ENCODE measurements around the gene CCDC69. TPM values are rescaled to one million over a fixed set of nuclear protein-coding genes. Genes with fewer than 3 reads are reported as not detected.
A peak's percentile ranks its signal among the peaks of the same experiment; 100 is the strongest.
"Not testable (repeated sequence)": the region's sequence is repeated elsewhere in the genome, so short reads cannot be mapped to it uniquely, and the experiment has no call there.

Gene CCDC69
- total RNA-seq, 3 donors from 2014 or later: 8.8 to 190 (median 23.4) TPM

DNA sequence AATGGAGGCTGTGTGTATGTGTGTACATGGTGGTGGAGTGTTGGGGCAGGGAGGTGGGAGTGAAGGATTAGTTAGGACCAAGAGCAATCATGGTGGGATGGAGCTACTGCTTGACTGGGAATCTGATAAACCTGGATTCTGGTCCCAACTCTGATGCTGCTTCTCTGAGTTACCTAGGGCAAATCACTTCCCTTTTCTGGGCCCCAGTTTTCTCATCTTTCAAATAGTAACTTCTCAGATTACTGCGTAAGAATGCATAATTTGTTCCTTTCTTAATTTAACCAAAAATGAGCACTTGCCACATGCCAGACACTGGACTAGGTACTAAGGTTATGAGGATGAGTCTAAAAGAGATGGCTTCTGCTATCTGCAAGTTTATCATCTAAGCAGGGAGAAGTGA lies 45.5 kb downstream of the CCDC69 start:
- ATAC-seq (no peak), DNase-seq (no peak)
- H3K9me3 ChIP-seq: no peaks in the 10 kb centered on the region
- no peak overlapping the region for H3K4me3 ChIP-seq
- H3K4me1 ChIP-seq (ENCODE audit: low read depth): no peaks in the 10 kb centered on the region
- no peaks in the 10 kb centered on the region for H3K36me3 ChIP-seq (ENCODE audit: low read depth)
- intact Hi-C loops (cut with DNase I, micrococcal nuclease): no loop called here
- TF ChIP-seq, protein P1, sequence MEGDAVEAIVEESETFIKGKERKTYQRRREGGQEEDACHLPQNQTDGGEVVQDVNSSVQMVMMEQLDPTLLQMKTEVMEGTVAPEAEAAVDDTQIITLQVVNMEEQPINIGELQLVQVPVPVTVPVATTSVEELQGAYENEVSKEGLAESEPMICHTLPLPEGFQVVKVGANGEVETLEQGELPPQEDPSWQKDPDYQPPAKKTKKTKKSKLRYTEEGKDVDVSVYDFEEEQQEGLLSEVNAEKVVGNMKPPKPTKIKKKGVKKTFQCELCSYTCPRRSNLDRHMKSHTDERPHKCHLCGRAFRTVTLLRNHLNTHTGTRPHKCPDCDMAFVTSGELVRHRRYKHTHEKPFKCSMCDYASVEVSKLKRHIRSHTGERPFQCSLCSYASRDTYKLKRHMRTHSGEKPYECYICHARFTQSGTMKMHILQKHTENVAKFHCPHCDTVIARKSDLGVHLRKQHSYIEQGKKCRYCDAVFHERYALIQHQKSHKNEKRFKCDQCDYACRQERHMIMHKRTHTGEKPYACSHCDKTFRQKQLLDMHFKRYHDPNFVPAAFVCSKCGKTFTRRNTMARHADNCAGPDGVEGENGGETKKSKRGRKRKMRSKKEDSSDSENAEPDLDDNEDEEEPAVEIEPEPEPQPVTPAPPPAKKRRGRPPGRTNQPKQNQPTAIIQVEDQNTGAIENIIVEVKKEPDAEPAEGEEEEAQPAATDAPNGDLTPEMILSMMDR (IDR thresholded peaks at IDR 0.05): no peak

DNA sequence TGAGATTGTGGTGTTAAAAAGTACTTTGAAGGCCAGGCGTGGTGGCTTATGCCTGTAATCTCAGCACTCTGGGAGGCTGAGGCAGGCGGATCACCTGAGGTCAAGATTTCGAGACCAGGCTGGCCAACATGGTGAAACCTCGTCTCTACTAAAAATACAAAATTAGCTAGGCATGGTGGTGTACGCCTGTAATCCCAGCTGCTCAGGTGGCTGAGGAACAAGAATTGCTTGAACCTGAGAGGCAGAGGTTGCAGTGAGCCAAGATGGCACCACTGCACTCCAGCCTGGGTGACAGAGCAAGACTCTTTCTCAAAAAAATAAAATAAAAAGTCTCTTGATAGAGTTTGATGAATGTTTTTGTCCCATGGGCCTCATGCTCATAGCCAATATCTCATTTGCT lies 47.6 kb downstream of the CCDC69 start:
- H3K36me3 ChIP-seq (ENCODE audit: low read depth); H3K4me3 ChIP-seq; ATAC-seq; intact Hi-C loops (cut with DNase I, micrococcal nuclease); H3K9me3 ChIP-seq; H3K4me1 ChIP-seq (ENCODE audit: low read depth); DNase-seq: not testable (repeated sequence)

DNA sequence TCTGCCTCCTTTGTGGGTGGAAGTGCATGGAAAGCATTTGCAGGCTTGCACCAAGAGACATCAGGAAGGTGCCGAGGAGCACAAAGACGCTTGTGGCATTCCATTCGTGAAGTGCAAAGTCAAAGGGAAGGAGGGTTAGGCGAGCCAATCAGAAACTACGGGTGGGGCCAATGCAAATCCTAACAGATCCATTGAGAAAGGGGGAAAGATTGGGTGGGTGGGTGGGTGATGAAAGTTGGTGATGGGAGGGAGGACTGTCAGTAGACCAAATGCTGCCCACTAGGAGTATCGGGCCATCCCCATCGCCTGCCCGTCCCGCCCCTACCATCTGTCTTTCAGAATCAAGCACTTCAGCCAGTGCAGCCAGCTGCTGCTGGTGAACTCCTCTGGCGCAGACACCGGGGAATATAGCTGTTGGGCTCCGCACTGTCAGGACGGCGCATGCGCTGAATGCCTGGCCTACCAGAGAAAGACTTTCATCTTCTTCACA lies 49.2 kb downstream of the CCDC69 start:
- intact Hi-C loops (cut with DNase I, micrococcal nuclease): no loop called here
- Histone ChIP-seq H3K4me1 (ENCODE audit: low read depth) (no peaks in the 10 kb centered on the region), H3K4me3 (no peak overlapping the region), H3K9me3 (no peaks in the 10 kb centered on the region), H3K36me3 (ENCODE audit: low read depth) (no peaks in the 10 kb centered on the region)
- peak; percentile 14 for ATAC-seq
- TF ChIP-seq, protein P1 (IDR thresholded peaks at IDR 0.05): no peak
- no peak for DNase-seq

DNA sequence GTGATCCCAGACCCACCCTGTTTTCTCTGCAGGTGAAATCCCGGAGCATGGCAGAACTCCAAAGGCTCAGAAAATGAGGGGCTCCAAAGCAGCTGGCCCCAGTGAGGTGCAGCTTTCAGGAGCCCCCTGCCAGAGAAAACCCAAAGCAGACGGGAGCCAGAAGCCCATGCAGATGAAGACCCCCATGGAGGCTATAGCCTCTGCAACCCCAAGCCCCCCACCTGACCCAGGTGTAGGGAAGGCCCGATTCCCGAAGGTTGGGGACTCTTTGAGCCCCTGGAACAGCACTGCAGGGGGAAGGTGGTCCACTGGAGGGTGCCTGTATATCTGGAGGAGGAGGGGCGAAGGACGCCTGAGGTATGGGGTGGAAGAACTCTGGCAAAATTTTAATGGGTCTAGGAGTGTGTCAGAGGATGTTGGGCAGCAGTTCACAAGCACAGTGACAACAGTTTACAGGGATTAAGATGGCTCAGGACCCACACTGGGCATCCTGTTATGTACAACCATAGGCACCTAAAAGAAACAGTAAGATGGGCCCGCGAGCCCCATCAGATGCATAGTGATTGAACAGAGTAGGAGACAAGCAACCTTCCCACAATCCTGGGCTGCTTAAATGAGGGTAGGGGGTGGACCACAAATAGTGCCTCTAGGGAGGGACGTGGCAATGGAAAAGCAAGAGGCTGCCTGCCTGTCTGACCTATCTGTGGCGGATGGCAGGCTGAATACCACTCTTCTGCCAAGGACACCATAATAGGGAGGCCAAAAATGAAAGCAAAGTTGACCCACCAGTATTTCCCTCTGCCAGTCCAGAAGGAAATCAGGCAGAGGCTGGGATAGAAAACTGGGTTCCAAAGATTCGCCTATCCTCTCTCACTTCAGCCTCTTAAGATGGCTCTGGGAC lies 49.9 kb downstream of the CCDC69 start:
- intact Hi-C loops (cut with DNase I, micrococcal nuclease): no loop called here
- TF ChIP-seq, protein P1 (IDR thresholded peaks at IDR 0.05): no peak
- DNase-seq (no peak), ATAC-seq (no peak)
- Histone ChIP-seq H3K36me3 (ENCODE audit: low read depth) (no peaks in the 10 kb centered on the region), H3K4me1 (ENCODE audit: low read depth) (no peaks in the 10 kb centered on the region), H3K9me3 (no peaks in the 10 kb centered on the region), H3K4me3 (no peak overlapping the region)

DNA sequence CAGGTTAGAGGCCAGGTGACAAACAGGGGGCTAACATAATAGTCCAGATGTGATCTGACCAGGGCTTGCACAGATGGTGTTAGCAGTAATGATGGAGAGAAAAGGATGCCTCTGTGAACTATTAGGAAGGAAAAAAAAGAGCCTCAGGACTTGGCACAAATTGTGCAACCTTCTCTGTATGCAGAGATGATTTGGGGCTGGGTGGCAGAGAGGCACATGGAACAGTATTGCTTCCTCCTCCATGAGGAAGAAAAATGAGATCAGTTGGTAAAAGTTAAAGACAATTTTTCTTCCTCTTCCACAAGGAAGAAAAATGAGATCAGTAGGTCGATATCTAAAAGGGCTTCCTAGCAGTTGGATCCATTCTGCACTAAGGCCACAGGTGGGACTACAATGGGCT lies 52.4 kb downstream of the CCDC69 start:
- no peak for DNase-seq
- no peaks in the 10 kb centered on the region for H3K9me3 ChIP-seq
- no peaks in the 10 kb centered on the region for H3K4me1 ChIP-seq (ENCODE audit: low read depth)
- TF ChIP-seq, protein P1 (IDR thresholded peaks at IDR 0.05): no peak
- no peak overlapping the region for H3K4me3 ChIP-seq
- H3K36me3 ChIP-seq (ENCODE audit: low read depth): no peaks in the 10 kb centered on the region
- intact Hi-C loops (cut with DNase I, micrococcal nuclease): no loop called here
- no peak for ATAC-seq

DNA sequence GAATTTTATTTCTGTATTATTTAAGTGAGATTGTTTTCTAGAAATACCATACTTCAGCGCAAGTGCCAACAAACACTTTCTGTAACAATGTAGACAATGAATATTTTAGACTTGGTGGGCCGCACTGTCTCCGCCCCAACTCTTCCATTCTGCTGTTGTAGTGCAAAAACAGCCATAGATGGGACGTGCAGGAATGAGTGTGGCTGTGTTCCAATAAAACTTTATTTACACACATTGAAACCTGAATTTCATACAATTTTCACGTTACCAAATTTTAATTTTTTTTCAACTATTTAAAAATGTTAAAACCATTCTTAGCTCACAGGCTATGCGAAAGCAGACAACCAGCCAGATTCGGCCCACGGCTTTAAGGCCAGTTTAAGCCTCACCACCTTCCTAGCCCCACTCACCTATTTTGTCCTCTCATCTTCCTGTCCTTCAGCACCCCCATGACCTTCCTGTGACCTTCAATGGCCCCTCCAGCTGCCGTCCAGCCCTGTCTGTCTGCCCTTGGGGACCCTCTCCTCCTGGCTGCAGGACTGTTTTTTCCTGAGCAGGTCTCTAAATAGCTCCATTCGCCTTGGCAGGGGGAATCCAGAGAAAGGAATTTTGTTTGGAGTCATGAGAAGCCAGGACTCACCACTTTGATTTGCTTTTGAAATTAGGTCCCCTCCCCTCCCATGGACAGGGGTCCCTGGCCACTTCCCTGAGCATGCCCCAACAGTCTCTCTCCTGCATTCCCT lies 55.1 kb downstream of the CCDC69 start:
- Histone ChIP-seq H3K4me1 (ENCODE audit: low read depth) (no peaks in the 10 kb centered on the region), H3K36me3 (ENCODE audit: low read depth) (no peaks in the 10 kb centered on the region), H3K9me3 (no peaks in the 10 kb centered on the region), H3K4me3 (no peak overlapping the region)
- TF ChIP-seq, protein P1 (IDR thresholded peaks at IDR 0.05): no peak
- intact Hi-C loops (cut with DNase I, micrococcal nuclease): no loop called here
- no peak for DNase-seq
- ATAC-seq: no peak

Data from mucosa of descending colon (tissue), 3 donors.